Mucosa of stomach (tissue), 1 donor: ENCODE results near the gene RNF222.
"Not testable (repeated sequence)": the region's sequence is repeated elsewhere in the genome, so short reads cannot be mapped to it uniquely, and the experiment has no call there.

ENCODE experiments used
- H3K27me3 ChIP-seq: one replicate; pipeline ENCODE4 v1.7.0; 2013; ENCODE audit warnings: mild to moderate bottlenecking, low read length; ENCODE audit not compliant: control insufficient read depth, insufficient read depth
- H3K36me3 ChIP-seq: one replicate; pipeline ENCODE4 v1.7.0; 2013; ENCODE audit warnings: low read length; ENCODE audit not compliant: control insufficient read depth, insufficient read depth
- H3K4me1 ChIP-seq: one replicate; pipeline ENCODE4 v1.7.0; 2013; ENCODE audit warnings: mild to moderate bottlenecking, low read length; ENCODE audit not compliant: control insufficient read depth, insufficient read depth
- H3K4me3 ChIP-seq: one replicate; pipeline ENCODE4 v1.7.0; 2013; ENCODE audit warnings: low read length
- H3K9ac ChIP-seq: one replicate; pipeline ENCODE4 v1.7.0; 2013; ENCODE audit warnings: mild to moderate bottlenecking, low read length, moderate library complexity
- H3K9me3 ChIP-seq: one replicate; pipeline ENCODE4 v1.7.0; 2013; ENCODE audit warnings: mild to moderate bottlenecking, low read length, moderate library complexity; ENCODE audit not compliant: control insufficient read depth
- donor health status: Pancreatic carcinoma.

RNF222 gene

DNA sequence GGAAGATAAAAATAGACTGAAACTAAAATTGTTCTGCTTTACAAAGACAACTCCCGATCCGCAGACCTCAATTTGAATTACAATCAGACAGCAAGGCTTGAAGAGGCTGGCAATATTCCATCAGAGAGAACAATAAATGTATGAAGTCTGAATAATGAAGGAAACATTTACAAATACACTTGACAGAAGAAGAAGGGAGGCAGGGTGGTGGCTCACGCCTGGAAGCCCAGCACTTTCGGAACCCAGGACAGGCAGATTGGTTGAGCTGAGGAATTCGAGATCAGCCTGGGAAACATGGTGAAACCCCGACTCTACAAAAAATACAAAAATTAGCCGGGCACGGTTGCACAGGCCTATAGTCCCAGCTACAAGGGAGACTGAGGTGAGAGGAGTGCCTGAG is 43.4 kb downstream of the RNF222 start:
- H3K9ac ChIP-seq: no peak overlapping the region

DNA sequence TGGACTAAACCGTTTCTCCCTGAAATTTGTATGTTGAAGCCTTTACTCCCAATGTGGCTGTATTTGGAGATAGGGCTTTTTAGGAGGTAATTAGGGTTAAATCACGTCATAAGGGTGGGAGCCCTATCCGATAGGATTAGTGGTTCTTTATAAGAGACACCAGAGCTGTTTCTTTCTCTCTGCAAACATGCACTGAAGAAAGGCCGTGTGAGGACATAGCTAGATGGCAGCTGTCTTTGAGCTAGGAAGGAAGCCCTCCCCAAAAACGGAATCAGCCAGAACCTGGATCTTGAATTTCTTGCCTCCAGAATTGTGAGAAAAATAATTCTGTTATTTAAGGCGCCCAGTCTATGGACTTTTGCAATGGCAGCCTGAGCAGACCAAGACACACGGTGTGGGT is 43.9 kb downstream of the RNF222 start:
- H3K9ac ChIP-seq: no peak overlapping the region
- no peaks in the 10 kb centered on the region for H3K27me3 ChIP-seq
- no peak overlapping the region for H3K4me3 ChIP-seq
- no peaks in the 10 kb centered on the region for H3K4me1 ChIP-seq
- no peaks in the 10 kb centered on the region for H3K36me3 ChIP-seq
- no peaks in the 10 kb centered on the region for H3K9me3 ChIP-seq

More for the DNA sequence above, 43.4 kb downstream of the RNF222 start:
- no peaks in the 10 kb centered on the region for H3K9me3 ChIP-seq
- no peak overlapping the region for H3K4me3 ChIP-seq
- no peaks in the 10 kb centered on the region for H3K36me3 ChIP-seq
- H3K27me3 ChIP-seq: no peaks in the 10 kb centered on the region
- H3K4me1 ChIP-seq: no peaks in the 10 kb centered on the region

DNA sequence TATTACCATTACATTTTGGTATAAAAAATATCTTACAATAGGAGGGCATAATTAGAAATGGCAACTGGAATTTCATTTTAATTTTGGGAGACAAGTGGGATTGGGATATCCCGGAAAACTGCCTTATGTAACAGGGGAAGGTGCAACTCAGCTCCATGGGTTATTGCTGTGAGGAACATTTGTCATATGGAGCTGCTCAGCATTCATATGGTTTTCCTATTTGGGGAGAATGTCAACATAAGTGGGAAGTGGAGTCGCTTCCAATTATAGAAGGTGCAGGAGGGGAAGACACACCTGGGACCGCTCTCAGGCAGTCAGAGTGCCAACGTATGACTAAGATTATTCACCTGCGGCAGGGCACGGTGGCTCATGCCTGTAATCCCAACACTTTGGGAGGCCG is 47.3 kb downstream of the RNF222 start:
- peaks cover 4% of the 10 kb centered on the region for H3K4me1 ChIP-seq
- H3K9me3 ChIP-seq: no peaks in the 10 kb centered on the region
- no peak overlapping the region for H3K4me3 ChIP-seq
- H3K9ac ChIP-seq: no peak overlapping the region
- H3K27me3 ChIP-seq: peaks cover 5% of the 10 kb centered on the region
- no peaks in the 10 kb centered on the region for H3K36me3 ChIP-seq

DNA sequence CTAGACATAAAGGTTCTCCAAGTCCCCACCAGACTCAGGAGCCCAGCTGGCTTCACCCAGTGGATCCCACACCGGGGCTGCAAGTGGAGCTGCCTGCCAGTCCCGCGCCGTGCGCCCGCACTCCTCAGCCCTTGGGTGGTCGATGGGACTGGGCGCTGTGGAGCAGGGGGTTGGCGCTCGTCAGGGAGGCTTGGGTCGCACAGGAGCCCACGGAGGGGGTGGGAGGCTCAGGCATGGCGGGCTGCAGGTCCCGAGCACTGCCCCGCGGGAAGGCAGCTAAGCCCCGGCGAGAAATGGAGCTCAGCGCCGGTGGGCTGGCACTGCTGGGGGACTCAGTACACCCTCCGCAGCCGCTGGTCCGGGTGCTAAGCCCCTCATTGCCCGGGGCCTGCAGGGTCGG is 50.6 kb downstream of the RNF222 start:
- H3K4me3 ChIP-seq, H3K9ac ChIP-seq, H3K9me3 ChIP-seq: not testable (repeated sequence)

DNA sequence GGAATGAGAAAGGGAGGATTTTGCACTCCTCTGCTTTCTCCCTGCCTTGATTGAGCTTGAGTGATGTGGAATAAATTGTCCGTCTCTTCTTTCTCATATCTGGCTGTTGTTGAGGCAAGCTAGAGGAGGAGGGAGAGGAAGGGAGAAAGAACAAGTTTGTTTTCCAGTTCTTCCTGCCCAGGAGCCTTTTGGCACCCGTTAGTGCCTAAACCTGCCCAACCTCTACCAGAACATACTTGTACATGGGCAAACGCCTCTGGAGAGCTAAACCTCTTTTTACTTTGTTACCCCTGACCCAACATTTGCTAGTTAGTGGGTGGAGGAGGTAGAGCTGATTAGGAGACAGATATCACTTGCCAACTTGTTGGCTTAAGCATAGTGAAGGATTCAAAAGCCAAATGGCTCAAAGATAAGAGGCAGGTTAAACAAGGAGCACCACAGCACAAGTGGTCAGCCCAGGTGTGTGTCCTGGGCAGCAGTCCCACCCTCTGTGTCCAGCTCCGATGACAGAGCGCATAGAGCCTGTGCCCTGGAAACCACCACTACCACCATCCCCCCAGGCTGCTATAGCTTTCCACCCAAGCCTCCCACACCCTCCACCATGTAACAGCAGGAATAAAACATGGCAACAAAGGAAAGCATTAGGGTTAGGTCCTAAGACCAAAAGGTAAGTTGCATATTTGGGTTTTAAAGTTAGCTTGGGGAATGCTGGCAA is 51.5 kb downstream of the RNF222 start:
- no peaks in the 10 kb centered on the region for H3K36me3 ChIP-seq
- H3K27me3 ChIP-seq: peaks cover 5% of the 10 kb centered on the region
- H3K9me3 ChIP-seq: no peaks in the 10 kb centered on the region
- peaks cover 4% of the 10 kb centered on the region for H3K4me1 ChIP-seq
- no peak overlapping the region for H3K4me3 ChIP-seq
- H3K9ac ChIP-seq: no peak overlapping the region

More for the DNA sequence above, 50.6 kb downstream of the RNF222 start:
- not testable (repeated sequence) for H3K27me3 ChIP-seq, H3K4me1 ChIP-seq, H3K36me3 ChIP-seq

DNA sequence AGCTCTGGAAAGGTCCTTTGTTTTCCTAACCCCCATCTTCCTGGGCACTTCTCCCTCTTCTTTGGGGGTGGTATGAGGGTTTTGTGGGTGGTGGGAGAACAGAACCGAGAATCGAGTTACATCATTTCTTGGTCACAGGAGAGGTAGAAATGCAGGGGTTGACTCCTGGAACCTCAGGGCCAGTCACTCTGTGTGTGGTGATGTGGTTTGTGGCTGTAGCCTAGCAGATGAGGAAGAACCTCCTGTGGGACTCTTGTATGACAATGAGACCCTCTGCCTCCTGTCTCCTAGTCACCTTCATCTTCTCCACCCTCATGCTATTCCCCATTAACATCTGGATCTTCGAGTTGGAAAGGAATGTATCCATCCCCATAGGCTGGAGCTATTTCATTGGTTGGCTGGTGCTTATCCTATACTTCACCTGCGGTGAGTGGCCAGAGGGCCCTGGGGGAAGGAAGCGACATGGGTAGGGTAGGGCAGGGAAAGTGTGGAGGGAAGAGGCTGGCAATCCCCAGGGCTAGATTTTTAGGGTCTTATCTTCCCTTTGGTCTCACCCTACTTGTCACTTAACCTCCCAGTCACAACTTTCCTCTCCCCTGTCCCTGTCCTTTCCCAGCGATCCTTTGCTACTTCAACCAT is 52.5 kb downstream of the RNF222 start:
- Histone ChIP-seq H3K36me3 (no peaks in the 10 kb centered on the region), H3K27me3 (peaks cover 5% of the 10 kb centered on the region), H3K4me1 (peaks cover 4% of the 10 kb centered on the region), H3K4me3 (no peak overlapping the region), H3K9me3 (no peaks in the 10 kb centered on the region), H3K9ac (no peak overlapping the region)

DNA sequence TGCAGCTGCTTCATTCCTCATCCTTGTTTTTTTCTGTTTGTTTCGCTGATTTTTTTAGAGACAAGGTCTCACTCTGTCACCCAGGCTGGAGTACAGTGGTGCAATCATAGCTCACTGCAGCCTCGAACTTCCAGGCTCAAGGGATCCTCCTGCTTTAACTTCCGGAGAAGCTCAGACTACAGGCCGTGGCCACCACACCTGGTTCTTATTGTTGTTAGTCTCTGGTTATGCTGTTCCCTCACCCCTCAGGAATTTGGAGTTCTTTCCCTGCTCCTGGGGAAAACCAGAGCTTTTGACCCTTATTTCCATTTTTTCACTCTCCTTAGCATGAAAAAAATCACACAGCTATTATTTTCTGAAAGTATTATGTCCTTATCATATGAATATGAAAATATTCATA is 56.2 kb downstream of the RNF222 start:
- Histone ChIP-seq H3K4me1 (peaks cover 3% of the 10 kb centered on the region), H3K4me3 (no peak overlapping the region), H3K9me3 (no peaks in the 10 kb centered on the region), H3K9ac (no peak overlapping the region), H3K36me3 (no peaks in the 10 kb centered on the region), H3K27me3 (no peaks in the 10 kb centered on the region)
